Hematopoietic multipotent progenitor cell treated with erythropoietin and hydrocortisone succinate and interleukin-3 and kit ligand, for 8 days (in vitro differentiated cells): ENCODE results near the gene PPP1R10.
"Not testable (repeated sequence)": the region's sequence is repeated elsewhere in the genome, so short reads cannot be mapped to it uniquely, and the experiment has no call there.

Experiments used
- DNase-seq: peaks from one replicate; pipeline ENCODE4 v3.0.0-alpha.2; 2015

PPP1R10 gene

GRCh38 chr6:30616811-30617564, at the start of gene PPP1R10:
Gene PPP1R10 (minus strand): TSS chr6:30617243. CDS start chr6:30609944, 7,299 bp downstream.
- peak; percentile 100 for DNase-seq

- DNase-seq: not testable (repeated sequence)
These were observed 49.3 kb upstream of the PPP1R10 start for GRCh38 chr6:30666300-30666699.

- no peak for DNase-seq
These were observed 48.1 kb upstream of the PPP1R10 start for GRCh38 chr6:30664994-30665767.

DNA sequence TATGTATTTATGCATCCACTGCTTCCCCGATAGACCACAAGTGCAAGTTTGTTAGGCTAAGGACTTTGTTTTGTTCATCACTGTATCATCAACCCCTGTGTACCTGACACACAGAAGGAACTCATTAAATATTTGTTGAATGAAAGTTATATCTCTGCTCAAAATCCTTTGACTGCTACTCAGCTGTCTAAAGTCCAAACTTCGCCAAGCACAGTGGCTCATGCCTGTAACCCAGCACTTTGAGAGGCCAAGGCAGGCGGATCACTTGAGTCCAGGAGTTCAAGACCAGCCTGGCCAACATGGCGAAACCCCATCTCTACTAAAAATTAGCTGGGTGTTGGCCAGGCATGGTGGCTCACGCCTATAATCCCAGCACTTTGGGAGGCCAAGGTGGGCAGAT, 40.9 kb upstream of the PPP1R10 start:
- not testable (repeated sequence) for DNase-seq

DNA sequence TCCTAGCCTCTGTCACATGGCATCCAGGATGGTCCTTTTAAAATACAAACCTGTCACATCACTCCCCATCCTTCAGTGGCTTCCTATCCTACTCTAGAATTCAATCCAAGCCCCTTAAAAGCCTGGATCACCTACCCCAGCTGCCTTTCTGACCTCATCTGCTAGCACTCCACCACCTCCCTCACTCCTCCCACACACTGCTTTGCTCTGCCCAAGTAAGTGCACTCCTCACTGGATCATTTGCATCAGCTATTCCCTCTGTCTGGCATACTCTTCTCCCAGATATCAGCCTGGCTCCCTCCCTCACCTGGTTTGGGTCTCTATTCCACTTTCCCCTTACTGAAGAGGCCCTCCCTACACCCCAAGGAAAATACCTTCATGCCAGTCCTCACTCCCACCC, 40.4 kb upstream of the PPP1R10 start:
- no peak for DNase-seq

GRCh38 chr6:30656513-30656912, 39.5 kb upstream of the PPP1R10 start:
- no peak for DNase-seq

GRCh38 chr6:30655743-30656094, 38.7 kb upstream of the PPP1R10 start:
- DNase-seq: no peak

GRCh38 chr6:30654798-30655742, 38.0 kb upstream of the PPP1R10 start:
- no peak for DNase-seq

GRCh38 chr6:30651143-30651542, 34.1 kb upstream of the PPP1R10 start:
- no peak for DNase-seq

DNA sequence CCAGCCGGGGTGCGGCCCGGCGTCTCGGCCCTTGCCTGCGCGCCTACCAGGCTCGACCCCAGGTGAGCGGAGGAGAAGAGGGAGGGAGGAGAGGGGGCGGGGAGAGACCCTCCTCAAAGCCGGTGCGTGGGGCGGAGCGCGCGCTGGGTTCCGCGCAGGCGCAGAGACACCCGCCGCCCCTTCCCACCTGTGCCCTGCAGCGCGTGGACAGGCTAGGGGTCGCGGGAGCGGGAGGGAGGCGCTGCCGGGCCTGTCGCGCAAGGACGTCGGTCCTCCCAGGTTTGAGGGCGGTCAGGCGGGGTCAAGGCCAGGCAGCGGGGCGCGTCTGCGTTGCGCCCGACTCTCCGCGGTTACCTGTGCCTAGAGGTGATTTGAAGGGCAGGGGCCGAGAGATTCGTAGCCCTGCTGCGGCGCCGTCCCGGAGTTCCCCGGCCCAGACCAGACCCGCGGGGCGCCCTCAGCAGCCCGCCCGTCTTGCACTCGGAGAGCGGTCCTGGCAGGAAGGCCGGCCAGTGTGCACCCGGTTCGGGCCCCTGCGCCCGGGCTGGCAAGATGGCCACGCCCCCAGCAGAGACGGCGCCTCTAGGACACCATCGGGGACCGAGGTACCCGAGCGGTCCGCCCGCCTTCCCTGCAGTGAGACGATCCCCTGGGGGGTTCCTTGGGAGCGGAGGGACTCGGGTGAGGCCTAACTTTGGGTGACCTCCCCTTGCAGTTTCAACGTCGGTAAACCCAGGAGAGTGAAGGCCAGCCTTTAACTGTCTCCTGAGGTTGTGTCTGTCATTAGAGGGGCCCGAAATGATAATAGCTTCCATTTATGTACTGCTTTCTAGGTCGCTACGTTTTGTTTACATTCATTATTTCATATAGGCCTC, 30.4 kb upstream of the PPP1R10 start:
- DNase-seq: peak; percentile 75

DNA sequence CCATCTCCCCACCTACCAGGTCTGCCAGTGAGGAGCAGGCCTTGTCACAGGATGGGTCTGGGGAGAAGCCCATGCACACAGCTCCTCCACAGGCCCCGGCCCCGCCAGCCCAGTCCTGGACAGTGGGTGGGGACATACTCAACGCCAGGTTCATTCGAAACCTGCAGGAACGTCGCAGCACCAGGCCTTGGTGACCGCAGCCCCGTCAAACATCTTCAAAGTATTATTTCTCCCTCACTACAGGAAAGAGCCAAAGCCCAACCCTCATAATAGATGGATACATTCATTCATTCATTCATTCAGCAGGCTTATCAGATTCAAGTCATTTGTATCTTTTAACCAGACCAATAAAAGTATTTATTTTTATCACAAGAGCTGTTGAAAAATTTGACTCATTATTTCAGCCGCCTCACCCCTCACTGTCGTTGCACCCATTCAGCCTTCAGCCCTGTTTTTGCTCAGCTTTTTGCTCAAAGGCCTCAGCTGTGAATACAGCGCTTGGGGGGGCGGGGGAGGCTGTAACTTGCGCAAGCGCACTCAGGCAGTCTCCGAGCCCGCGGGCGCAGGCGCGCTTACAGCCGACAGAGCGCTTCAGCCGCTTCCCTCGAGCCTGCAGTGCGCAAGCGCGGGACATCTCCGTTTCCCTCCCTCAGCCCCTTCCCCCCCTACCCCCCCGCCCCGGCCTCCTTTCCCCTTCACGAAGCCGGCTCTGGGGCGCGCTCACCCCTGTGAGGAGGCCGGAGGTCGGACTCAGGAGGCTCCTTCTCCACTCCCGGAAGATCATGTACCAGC, 29.6 kb upstream of the PPP1R10 start, which contains the start of gene C6orf136:
Gene C6orf136, plus strand, starts transcription at position 684 of the 792 bp plus-strand sequence. Its CDS starts 99 bp downstream, at position 783.
- DNase-seq: peak; percentile 94

DNA sequence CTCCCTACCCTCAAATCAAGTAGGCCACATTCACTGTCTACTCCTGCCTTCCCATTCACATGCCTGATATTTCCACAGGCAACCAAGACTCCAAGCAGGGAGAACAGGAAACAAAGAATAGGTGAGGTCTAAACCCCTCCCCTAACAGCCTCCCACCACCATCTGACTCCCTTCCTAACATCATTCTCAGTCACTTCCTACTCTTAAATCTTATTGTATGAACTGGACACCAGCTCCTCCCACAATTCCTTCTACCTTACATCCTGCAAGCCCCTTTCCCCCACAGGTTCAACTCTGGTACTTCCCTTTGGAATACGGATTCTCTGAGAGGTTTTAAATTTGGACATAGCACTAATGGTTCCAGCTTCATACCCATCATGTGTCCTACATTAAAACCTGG, 28.9 kb upstream of the PPP1R10 start:
- no peak for DNase-seq

DNA sequence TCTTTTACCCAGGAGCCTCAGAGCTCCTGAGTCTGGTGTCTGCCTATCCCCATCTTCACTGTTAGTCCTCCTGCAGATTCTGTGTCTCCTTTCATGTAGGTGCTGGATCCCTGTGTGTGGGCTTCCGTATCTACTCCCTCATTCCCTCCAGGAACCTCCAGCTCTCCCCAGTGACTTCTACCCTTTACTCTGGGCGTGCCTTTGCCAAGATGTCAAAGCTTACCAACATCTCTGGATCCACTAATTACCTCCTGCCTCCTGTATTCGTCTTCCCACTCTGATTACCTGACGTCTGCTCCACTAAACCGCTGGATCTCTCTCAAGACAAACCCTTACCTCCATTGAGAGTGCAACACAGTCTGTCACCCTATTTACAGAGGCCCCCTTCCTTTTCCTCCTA, 27.7 kb upstream of the PPP1R10 start:
- DNase-seq: no peak

- DNase-seq: no peak
These were observed 26.6 kb upstream of the PPP1R10 start for GRCh38 chr6:30643656-30644055.

- no peak for DNase-seq
These were observed 24.0 kb upstream of the PPP1R10 start for GRCh38 chr6:30641048-30641447.

DNA sequence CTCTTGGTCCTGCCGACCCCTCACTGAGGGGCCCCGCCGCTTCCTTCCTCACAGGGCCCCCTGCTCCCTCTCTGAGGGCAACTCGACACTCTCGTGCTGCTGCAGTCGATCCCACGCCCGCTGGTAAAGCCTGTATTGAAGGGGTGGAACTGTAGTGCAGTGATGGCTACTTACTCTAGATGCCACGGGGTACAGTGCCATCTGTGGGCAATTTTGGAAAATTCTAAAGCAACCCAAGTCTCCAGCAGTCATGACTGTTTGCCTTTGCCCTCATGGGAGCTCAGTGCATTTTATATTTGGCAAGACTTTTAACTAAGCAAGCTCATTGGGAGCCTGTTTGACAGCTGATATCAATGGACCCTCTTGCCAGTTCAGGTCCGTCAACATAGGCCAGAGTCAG, 23.4 kb upstream of the PPP1R10 start:
- peak; percentile 46 for DNase-seq

- no peak for DNase-seq
These were observed 18.8 kb upstream of the PPP1R10 start for GRCh38 chr6:30635834-30636233.

GRCh38 chr6:30626484-30627366, 9.7 kb upstream of the PPP1R10 start, which contains the start of gene ATAT1:
Gene ATAT1 (plus strand): TSS chr6:30626874.
- DNase-seq: peak; percentile 88

GRCh38 chr6:30625511-30625910, 8.5 kb upstream of the PPP1R10 start:
- no peak for DNase-seq

DNA sequence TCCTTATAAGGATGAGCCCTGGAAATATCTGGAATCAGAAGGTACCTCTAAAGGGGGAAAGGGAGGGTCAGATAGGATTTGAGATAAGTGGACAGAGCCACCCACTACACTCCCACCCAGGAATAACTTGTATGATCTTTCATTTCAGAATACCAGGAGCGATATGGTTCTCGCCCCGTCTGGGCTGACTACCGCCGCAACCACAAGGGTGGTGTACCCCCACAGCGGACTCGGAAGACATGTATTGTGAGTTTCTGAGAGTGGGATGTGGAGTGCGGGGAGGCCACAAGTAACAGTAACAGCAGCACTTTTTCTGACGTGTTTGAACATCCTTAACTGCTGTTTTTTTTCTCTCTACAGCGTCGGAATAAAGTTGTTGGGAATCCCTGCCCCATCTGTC, 2.5 kb upstream of the PPP1R10 start:
- no peak for DNase-seq
